GM23338 (cell line): Measurements from ENCODE around the gene MED7.

Experiments
- CREB1 ChIP-seq: fragments of 250-450 bp; sonication (Bioruptor Pico); IDR thresholded peaks from 2 replicates; pipeline ENCODE4 v1.5.0; 2020; ENCODE audit warnings: low read depth, mild to moderate bottlenecking, moderate library complexity
- CTCF ChIP-seq, 2 experiments: fragments of 200-600 bp in 1 of 2; sonication (generic) in 1 of 2; conservative IDR thresholded peaks; 2 replicates each; pipeline versions ENCODE4 v1.5.1 to v1.6.1; 2016 to 2017; ENCODE audit warnings: antibody characterized with exemption in 2 of 2, low read depth in 2 of 2, mild to moderate bottlenecking in 2 of 2, moderate library complexity in 1 of 2
- EZH2 ChIP-seq: fragments of 200-600 bp; sonication (generic); IDR thresholded peaks from one replicate; pipeline ENCODE4 v1.8.0; 2017; ENCODE audit warnings: antibody characterized with exemption, mild to moderate bottlenecking, low read depth; ENCODE audit not compliant: unreplicated experiment
- EZH2phosphoT487 ChIP-seq: fragments of 200-600 bp; sonication (generic); IDR thresholded peaks from one replicate; pipeline ENCODE4 v1.8.1; 2018; ENCODE audit warnings: antibody characterized with exemption; ENCODE audit not compliant: unreplicated experiment
- REST ChIP-seq: IDR thresholded peaks from one replicate; pipeline ENCODE4 v1.6.1; 2018; ENCODE audit warnings: antibody characterized with exemption; ENCODE audit not compliant: unreplicated experiment

- TF ChIP-seq REST (no peak), EZH2phosphoT487 (no peak), CTCF (conservative IDR thresholded peaks at IDR 0.05; ENCODE audit: low read depth in 2 of 2) (no peak), EZH2 (no peak), CREB1 (CRISPR knock-in tag) (no peak)
These were observed 19.3 kb upstream of the MED7 start for GRCh38 chr5:157161996-157162395.
